ENCODE measurements around the gene COMMD8. TPM values are rescaled to one million over a fixed set of nuclear protein-coding genes. Genes with fewer than 3 reads are reported as not detected.

COMMD8 gene
- total and polyA plus RNA-seq, 10 of the 15 experiments (the other 5 are each of a cell fraction or from before 2014, with no cell fraction given), result 27.6 to 156 (median 48.4) TPM

DNA sequence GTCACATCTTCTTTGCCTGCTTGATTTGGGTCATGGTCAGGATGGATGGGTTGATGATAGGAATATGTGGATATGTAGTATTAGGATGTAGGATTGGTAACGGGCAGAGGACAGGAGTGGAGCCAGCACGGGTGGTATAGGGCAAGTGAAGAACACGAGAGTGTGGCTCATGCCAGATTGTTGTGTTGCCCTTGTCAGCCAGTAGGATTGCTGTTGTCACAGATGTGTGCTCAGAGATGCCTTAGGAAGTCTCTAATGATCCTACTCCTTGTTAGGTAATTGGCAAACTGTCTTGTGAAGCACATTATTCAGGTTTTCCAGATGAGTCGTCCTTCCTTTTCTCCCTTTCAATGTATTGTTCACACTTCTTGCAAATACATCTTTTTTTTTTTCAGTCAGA is 27.0 kb upstream of the COMMD8 start (continued):
- TF ChIP-seq, protein P1, sequence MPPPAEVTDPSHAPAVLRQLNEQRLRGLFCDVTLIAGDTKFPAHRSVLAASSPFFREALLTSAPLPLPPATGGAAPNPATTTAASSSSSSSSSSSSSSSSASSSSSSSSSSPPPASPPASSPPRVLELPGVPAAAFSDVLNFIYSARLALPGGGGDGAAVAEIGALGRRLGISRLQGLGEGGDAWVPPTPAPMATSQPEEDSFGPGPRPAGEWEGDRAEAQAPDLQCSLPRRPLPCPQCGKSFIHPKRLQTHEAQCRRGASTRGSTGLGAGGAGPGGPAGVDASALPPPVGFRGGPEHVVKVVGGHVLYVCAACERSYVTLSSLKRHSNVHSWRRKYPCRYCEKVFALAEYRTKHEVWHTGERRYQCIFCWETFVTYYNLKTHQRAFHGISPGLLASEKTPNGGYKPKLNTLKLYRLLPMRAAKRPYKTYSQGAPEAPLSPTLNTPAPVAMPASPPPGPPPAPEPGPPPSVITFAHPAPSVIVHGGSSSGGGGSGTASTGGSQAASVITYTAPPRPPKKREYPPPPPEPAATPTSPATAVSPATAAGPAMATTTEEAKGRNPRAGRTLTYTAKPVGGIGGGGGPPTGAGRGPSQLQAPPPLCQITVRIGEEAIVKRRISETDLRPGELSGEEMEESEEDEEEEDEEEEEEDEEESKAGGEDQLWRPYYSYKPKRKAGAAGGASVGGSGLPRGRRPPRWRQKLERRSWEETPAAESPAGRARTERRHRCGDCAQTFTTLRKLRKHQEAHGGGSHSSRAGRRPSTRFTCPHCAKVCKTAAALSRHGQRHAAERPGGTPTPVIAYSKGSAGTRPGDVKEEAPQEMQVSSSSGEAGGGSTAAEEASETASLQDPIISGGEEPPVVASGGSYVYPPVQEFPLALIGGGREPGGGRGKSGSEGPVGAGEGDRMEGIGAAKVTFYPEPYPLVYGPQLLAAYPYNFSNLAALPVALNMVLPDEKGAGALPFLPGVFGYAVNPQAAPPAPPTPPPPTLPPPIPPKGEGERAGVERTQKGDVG (CRISPR knock-in tag; IDR thresholded peaks at IDR 0.05), result no peak
- no peak for TF ChIP-seq RB1 (IDR thresholded peaks at IDR 0.05; ENCODE audit: borderline replicate concordance)
- TF ChIP-seq ZNF687 (IDR thresholded peaks at IDR 0.05), result peak; percentile 50; the same call in 1 of the 2 replicates
- no peak for TF ChIP-seq RFX5 (IDR thresholded peaks at IDR 0.05; ENCODE audit: low read depth, low read length)
- no peak for TF ChIP-seq NR2C1 (IDR thresholded peaks at IDR 0.05)
- TF ChIP-seq FOXM1 (IDR thresholded peaks at IDR 0.05; ENCODE audit: low read depth, low read length), result no peak
- no peak for TF ChIP-seq POLR2A (IDR thresholded peaks at IDR 0.05; ENCODE audit: low read depth, low read length)
- TF ChIP-seq, protein P2, sequence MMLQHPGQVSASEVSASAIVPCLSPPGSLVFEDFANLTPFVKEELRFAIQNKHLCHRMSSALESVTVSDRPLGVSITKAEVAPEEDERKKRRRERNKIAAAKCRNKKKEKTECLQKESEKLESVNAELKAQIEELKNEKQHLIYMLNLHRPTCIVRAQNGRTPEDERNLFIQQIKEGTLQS (IDR thresholded peaks at IDR 0.05; ENCODE audit: borderline replicate concordance, extremely low read depth, low read depth, low read length), result no peak
- TF ChIP-seq SP1 (IDR thresholded peaks at IDR 0.05; ENCODE audit: low read depth, low read length), result no peak
- TF ChIP-seq STAT3 (IDR thresholded peaks at IDR 0.05; ENCODE audit: low read depth, low read length), result no peak
- TF ChIP-seq, protein P3, sequence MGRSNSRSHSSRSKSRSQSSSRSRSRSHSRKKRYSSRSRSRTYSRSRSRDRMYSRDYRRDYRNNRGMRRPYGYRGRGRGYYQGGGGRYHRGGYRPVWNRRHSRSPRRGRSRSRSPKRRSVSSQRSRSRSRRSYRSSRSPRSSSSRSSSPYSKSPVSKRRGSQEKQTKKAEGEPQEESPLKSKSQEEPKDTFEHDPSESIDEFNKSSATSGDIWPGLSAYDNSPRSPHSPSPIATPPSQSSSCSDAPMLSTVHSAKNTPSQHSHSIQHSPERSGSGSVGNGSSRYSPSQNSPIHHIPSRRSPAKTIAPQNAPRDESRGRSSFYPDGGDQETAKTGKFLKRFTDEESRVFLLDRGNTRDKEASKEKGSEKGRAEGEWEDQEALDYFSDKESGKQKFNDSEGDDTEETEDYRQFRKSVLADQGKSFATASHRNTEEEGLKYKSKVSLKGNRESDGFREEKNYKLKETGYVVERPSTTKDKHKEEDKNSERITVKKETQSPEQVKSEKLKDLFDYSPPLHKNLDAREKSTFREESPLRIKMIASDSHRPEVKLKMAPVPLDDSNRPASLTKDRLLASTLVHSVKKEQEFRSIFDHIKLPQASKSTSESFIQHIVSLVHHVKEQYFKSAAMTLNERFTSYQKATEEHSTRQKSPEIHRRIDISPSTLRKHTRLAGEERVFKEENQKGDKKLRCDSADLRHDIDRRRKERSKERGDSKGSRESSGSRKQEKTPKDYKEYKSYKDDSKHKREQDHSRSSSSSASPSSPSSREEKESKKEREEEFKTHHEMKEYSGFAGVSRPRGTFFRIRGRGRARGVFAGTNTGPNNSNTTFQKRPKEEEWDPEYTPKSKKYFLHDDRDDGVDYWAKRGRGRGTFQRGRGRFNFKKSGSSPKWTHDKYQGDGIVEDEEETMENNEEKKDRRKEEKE (IDR thresholded peaks at IDR 0.05), result no peak
- TF ChIP-seq IRF3 (IDR thresholded peaks at IDR 0.05), result no peak
- TF ChIP-seq, protein P4, sequence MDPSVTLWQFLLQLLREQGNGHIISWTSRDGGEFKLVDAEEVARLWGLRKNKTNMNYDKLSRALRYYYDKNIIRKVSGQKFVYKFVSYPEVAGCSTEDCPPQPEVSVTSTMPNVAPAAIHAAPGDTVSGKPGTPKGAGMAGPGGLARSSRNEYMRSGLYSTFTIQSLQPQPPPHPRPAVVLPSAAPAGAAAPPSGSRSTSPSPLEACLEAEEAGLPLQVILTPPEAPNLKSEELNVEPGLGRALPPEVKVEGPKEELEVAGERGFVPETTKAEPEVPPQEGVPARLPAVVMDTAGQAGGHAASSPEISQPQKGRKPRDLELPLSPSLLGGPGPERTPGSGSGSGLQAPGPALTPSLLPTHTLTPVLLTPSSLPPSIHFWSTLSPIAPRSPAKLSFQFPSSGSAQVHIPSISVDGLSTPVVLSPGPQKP (IDR thresholded peaks at IDR 0.05; ENCODE audit: low read depth, low read length), result no peak
- TF ChIP-seq PAX5 (IDR thresholded peaks at IDR 0.05; ENCODE audit: borderline replicate concordance, low read depth, low read length), result no peak
- peak; percentile 40 to 70; a peak in 2 of 4 replicates for TF ChIP-seq BHLHE40 (IDR thresholded peaks at IDR 0.05; ENCODE audit: borderline replicate concordance in 1 of 2, low read depth in 2 of 2, low read length in 1 of 2)
- TF ChIP-seq RBBP5 (conservative IDR thresholded peaks at IDR 0.05), result no peak
- no peak for TF ChIP-seq SIX5 (IDR thresholded peaks at IDR 0.05; ENCODE audit: low read depth, low read length, severe bottlenecking)
